ENCODE measurements around the gene ATP12A.

GRCh38 chr13:24683351-24683750 is 3.1 kb downstream of the ATP12A start:
- TF ChIP-seq CTCF (IDR thresholded peaks at IDR 0.05) (no peak), POLR2A (IDR thresholded peaks at IDR 0.05) (no peak)

Data from thyroid gland (tissue), 4 donors.